ENCODE data around the gene SLC7A7.
"Not testable (repeated sequence)": the region's sequence is repeated elsewhere in the genome, so short reads cannot be mapped to it uniquely, and the experiment has no call there.

The SLC7A7 gene

GRCh38 chr14:22752422-22752821 is 62.8 kb downstream of the SLC7A7 start:
- DNase-seq (ENCODE audit: low read depth), result no peak

- DNase-seq (ENCODE audit: low read depth), result no peak
Observed at GRCh38 chr14:22748631-22749068, 66.6 kb downstream of the SLC7A7 start.

GRCh38 chr14:22748206-22748605 is 67.0 kb downstream of the SLC7A7 start:
- no peak for DNase-seq (ENCODE audit: low read depth)

- no peak for DNase-seq (ENCODE audit: low read depth)
Observed at GRCh38 chr14:22747769-22748168, 67.5 kb downstream of the SLC7A7 start.

- DNase-seq (ENCODE audit: low read depth), result no peak
Observed at GRCh38 chr14:22740020-22740419, 75.2 kb downstream of the SLC7A7 start.

GRCh38 chr14:22739423-22739822 is 75.8 kb downstream of the SLC7A7 start:
- DNase-seq (ENCODE audit: low read depth), result no peak

- DNase-seq (ENCODE audit: low read depth), result no peak
Observed at GRCh38 chr14:22737052-22737451, 78.2 kb downstream of the SLC7A7 start.

GRCh38 chr14:22736384-22736783 is 78.9 kb downstream of the SLC7A7 start:
- not testable (repeated sequence) for DNase-seq (ENCODE audit: low read depth)

GRCh38 chr14:22735096-22735495 is 80.1 kb downstream of the SLC7A7 start:
- DNase-seq (ENCODE audit: low read depth), result no peak

GRCh38 chr14:22733829-22734228 is 81.4 kb downstream of the SLC7A7 start:
- no peak for DNase-seq (ENCODE audit: low read depth)

GRCh38 chr14:22732062-22732461 is 83.2 kb downstream of the SLC7A7 start:
- not testable (repeated sequence) for DNase-seq (ENCODE audit: low read depth)

- DNase-seq (ENCODE audit: low read depth), result no peak
Observed at GRCh38 chr14:22726012-22726411, 89.2 kb downstream of the SLC7A7 start.

GRCh38 chr14:22725374-22725773 is 89.9 kb downstream of the SLC7A7 start:
- DNase-seq (ENCODE audit: low read depth), result not testable (repeated sequence)

GRCh38 chr14:22724847-22725246 is 90.4 kb downstream of the SLC7A7 start:
- DNase-seq (ENCODE audit: low read depth), result not testable (repeated sequence)

GRCh38 chr14:22723815-22724214 is 91.4 kb downstream of the SLC7A7 start:
- no peak for DNase-seq (ENCODE audit: low read depth)

All from stromal cell of bone marrow (primary cell).